ES-I3 (cell line): Measurements from ENCODE around the gene RNF223.

Source experiments
- H3K36me3 ChIP-seq: 2 replicates; pipeline ENCODE4 v1.6.1; 2013; ENCODE audit warnings: mild to moderate bottlenecking, low read length, control low read depth, moderate library complexity; ENCODE audit not compliant: insufficient read depth
- H3K4me1 ChIP-seq: 2 replicates; pipeline ENCODE4 v1.6.1; 2013; ENCODE audit warnings: mild to moderate bottlenecking, control low read depth, low read length; ENCODE audit not compliant: insufficient read depth
- H3K9ac ChIP-seq: 2 replicates; pipeline ENCODE4 v1.6.1; 2013; ENCODE audit warnings: low read depth, mild to moderate bottlenecking, low read length, moderate library complexity
- H3K9me3 ChIP-seq: 2 replicates; pipeline ENCODE4 v1.6.1; 2013; ENCODE audit warnings: mild to moderate bottlenecking, low read length, moderate library complexity; ENCODE audit not compliant: control insufficient read depth, insufficient read depth

The RNF223 gene

GRCh38 chr1:1047963-1048362 is 26.1 kb downstream of the RNF223 start:
- Histone ChIP-seq H3K9ac (no peak overlapping the region), H3K36me3 (peaks cover 12% of the 10 kb centered on the region; the same call in 1 of the 2 replicates), H3K9me3 (no peaks in the 10 kb centered on the region), H3K4me1 (no peaks in the 10 kb centered on the region)

GRCh38 chr1:1047407-1047806 is 26.7 kb downstream of the RNF223 start:
- H3K9me3 ChIP-seq: no peaks in the 10 kb centered on the region
- H3K9ac ChIP-seq: no peak overlapping the region
- no peaks in the 10 kb centered on the region for H3K4me1 ChIP-seq
- H3K36me3 ChIP-seq: peaks cover 12% of the 10 kb centered on the region

GRCh38 chr1:1046767-1047166 is 27.3 kb downstream of the RNF223 start:
- H3K9me3 ChIP-seq: no peaks in the 10 kb centered on the region
- no peaks in the 10 kb centered on the region for H3K4me1 ChIP-seq
- no peak overlapping the region for H3K9ac ChIP-seq
- peaks cover 6% of the 10 kb centered on the region; the same call in 1 of the 2 replicates for H3K36me3 ChIP-seq

GRCh38 chr1:1046243-1046642 is 27.9 kb downstream of the RNF223 start:
- H3K4me1 ChIP-seq: no peaks in the 10 kb centered on the region
- peaks cover 6% of the 10 kb centered on the region; the same call in 1 of the 2 replicates for H3K36me3 ChIP-seq
- H3K9me3 ChIP-seq: no peaks in the 10 kb centered on the region
- H3K9ac ChIP-seq: no peak overlapping the region

DNA sequence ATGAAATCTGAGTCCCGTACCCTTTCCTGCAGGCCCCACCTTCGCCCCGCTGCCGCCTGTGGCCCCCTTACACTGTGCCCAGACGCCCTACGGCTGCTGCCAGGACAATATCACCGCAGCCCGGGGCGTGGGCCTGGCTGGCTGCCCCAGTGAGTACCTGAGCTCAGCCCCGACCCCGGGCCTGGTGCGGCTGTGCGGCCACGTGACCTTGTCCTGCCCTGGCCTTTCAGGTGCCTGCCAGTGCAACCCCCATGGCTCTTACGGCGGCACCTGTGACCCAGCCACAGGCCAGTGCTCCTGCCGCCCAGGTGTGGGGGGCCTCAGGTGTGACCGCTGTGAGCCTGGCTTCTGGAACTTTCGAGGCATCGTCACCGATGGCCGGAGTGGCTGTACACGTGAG is 29.0 kb downstream of the RNF223 start:
- H3K9ac ChIP-seq: no peak overlapping the region
- no peaks in the 10 kb centered on the region for H3K4me1 ChIP-seq
- no peaks in the 10 kb centered on the region for H3K9me3 ChIP-seq
- H3K36me3 ChIP-seq: peaks cover 6% of the 10 kb centered on the region; the same call in 1 of the 2 replicates

GRCh38 chr1:1044455-1045078 is 29.5 kb downstream of the RNF223 start:
- H3K4me1 ChIP-seq: no peaks in the 10 kb centered on the region
- no peaks in the 10 kb centered on the region for H3K9me3 ChIP-seq
- peaks cover 6% of the 10 kb centered on the region; the same call in 1 of the 2 replicates for H3K36me3 ChIP-seq
- H3K9ac ChIP-seq: no peak overlapping the region

- Histone ChIP-seq H3K9me3 (no peaks in the 10 kb centered on the region), H3K9ac (no peak overlapping the region), H3K4me1 (no peaks in the 10 kb centered on the region), H3K36me3 (peaks cover 6% of the 10 kb centered on the region; the same call in 1 of the 2 replicates)
Observed at GRCh38 chr1:1043921-1044320, 30.2 kb downstream of the RNF223 start.

DNA sequence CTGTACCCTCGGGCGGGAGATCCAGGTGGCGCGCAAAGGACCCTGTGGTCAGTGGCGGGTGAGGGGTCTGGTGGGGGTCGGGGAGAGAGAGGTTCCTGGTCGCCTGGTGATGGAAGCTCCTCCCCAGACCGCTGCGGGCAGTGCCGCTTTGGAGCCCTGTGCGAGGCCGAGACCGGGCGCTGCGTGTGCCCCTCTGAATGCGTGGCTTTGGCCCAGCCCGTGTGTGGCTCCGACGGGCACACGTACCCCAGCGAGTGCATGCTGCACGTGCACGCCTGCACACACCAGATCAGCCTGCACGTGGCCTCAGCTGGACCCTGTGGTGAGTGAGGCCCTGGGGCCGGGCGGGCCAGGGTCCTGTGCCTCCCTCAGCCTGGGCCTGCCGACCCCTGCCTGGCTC is 30.7 kb downstream of the RNF223 start:
- peaks cover 6% of the 10 kb centered on the region; the same call in 1 of the 2 replicates for H3K36me3 ChIP-seq

GRCh38 chr1:1042835-1043234 is 31.3 kb downstream of the RNF223 start:
- Histone ChIP-seq H3K9ac (no peak overlapping the region), H3K4me1 (no peaks in the 10 kb centered on the region), H3K9me3 (no peaks in the 10 kb centered on the region), H3K36me3 (peaks cover 6% of the 10 kb centered on the region; the same call in 1 of the 2 replicates)

More for the DNA sequence above, 30.7 kb downstream of the RNF223 start:
- Histone ChIP-seq H3K4me1 (no peaks in the 10 kb centered on the region), H3K9me3 (no peaks in the 10 kb centered on the region), H3K9ac (no peak overlapping the region)

GRCh38 chr1:1041873-1042272 is 32.2 kb downstream of the RNF223 start:
- Histone ChIP-seq H3K9me3 (no peaks in the 10 kb centered on the region), H3K4me1 (no peaks in the 10 kb centered on the region), H3K36me3 (peaks cover 6% of the 10 kb centered on the region; the same call in 1 of the 2 replicates), H3K9ac (no peak overlapping the region)

DNA sequence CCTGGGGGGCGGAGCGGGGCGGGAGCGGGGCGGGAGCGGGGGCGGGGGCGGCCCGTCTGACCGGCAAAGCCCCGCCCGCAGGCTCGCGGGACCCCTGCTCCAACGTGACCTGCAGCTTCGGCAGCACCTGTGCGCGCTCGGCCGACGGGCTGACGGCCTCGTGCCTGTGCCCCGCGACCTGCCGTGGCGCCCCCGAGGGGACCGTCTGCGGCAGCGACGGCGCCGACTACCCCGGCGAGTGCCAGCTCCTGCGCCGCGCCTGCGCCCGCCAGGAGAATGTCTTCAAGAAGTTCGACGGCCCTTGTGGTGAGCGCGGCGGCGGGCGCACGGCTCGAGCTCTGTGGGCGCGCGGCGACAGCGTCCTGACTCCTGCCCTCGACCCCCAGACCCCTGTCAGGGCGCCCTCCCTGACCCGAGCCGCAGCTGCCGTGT is 33.0 kb downstream of the RNF223 start:
- Histone ChIP-seq H3K36me3 (peaks cover 6% of the 10 kb centered on the region; the same call in 1 of the 2 replicates), H3K9ac (no peak overlapping the region; the same call in 1 of the 2 replicates), H3K9me3 (no peaks in the 10 kb centered on the region), H3K4me1 (no peaks in the 10 kb centered on the region)

GRCh38 chr1:1040004-1040991 is 33.8 kb downstream of the RNF223 start:
- Histone ChIP-seq H3K9me3 (no peaks in the 10 kb centered on the region), H3K4me1 (no peaks in the 10 kb centered on the region), H3K36me3 (no peaks in the 10 kb centered on the region; the same call in 1 of the 2 replicates), H3K9ac (peak overlapping the region; percentile 36; the same call in 1 of the 2 replicates)

DNA sequence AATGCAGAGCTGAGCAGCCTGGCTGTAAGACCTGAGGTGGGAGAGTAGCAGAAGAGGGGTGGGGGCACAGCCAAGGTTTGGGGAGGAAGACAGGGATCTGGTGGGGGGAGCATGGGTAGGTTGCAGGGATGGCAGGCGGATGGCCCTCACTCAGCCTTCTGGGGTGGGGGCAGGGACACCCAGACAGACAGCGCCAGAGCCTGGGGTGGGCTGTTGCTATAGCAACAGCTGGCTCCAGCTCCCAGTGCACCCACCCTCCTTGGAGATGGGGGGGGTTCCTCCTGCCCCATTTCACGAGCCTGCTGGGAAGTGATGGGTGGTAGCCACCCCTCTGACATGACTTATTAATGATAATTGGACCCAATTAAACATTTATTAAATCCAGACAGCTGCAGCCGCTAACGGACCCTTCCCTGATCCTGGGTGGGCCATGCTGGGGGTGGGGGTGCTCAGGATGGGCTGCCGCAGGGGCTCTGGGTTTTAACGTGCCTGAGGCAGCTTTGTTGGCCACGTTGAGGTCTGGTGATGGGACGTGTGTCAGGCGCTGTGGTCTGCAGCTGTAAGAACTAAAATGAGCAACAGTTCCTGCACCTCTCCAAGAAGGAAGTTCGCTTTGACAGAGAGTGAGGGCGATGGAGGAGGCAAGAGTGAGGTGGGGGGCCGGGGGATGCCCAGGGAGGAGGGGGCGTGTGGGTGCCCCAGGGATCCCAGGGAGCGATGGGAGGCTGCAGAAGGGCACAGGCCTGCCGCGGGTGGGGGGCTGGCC is 34.8 kb downstream of the RNF223 start:
- Histone ChIP-seq H3K36me3 (no peaks in the 10 kb centered on the region; the same call in 1 of the 2 replicates), H3K9ac (no peak overlapping the region; the same call in 1 of the 2 replicates)

GRCh38 chr1:1038694-1039093 is 35.4 kb downstream of the RNF223 start:
- no peaks in the 10 kb centered on the region; the same call in 1 of the 2 replicates for H3K4me1 ChIP-seq
- H3K9ac ChIP-seq: no peak overlapping the region
- H3K36me3 ChIP-seq: no peaks in the 10 kb centered on the region; the same call in 1 of the 2 replicates
- H3K9me3 ChIP-seq: no peaks in the 10 kb centered on the region

More for the DNA sequence above, 34.8 kb downstream of the RNF223 start:
- H3K4me1 ChIP-seq: no peaks in the 10 kb centered on the region; the same call in 1 of the 2 replicates
- no peaks in the 10 kb centered on the region for H3K9me3 ChIP-seq
